Activated CD8-positive, alpha-beta memory T cell treated with anti-CD3 and anti-CD28 coated beads for 36 hours (primary cell): ENCODE measurements around the gene PTX3. TPM values are rescaled to one million over a fixed set of nuclear protein-coding genes. Genes with fewer than 3 reads are reported as not detected.

Experiments used
- CTCF ChIA-PET: fragments of 350-600 bp; sonication (Branson Sonifier 250); formaldehyde crosslinking; loops from one replicate; lab custom pipeline; 2021; ENCODE audit warnings: antibody characterized with exemption; lab: Charles Lee
- POLR2A ChIA-PET: fragments of 350-600 bp; sonication (Branson Sonifier 250); formaldehyde crosslinking; loops from one replicate; lab custom pipeline; 2021; ENCODE audit warnings: antibody characterized with exemption; lab: Charles Lee
- total RNA-seq, 2 experiments: library from RNA; stranded (reverse); gene quantifications; one replicate each; pipeline ENCODE4 v1.2.3, GENCODE V29; 2021

The PTX3 gene
- total RNA-seq = not detected

DNA sequence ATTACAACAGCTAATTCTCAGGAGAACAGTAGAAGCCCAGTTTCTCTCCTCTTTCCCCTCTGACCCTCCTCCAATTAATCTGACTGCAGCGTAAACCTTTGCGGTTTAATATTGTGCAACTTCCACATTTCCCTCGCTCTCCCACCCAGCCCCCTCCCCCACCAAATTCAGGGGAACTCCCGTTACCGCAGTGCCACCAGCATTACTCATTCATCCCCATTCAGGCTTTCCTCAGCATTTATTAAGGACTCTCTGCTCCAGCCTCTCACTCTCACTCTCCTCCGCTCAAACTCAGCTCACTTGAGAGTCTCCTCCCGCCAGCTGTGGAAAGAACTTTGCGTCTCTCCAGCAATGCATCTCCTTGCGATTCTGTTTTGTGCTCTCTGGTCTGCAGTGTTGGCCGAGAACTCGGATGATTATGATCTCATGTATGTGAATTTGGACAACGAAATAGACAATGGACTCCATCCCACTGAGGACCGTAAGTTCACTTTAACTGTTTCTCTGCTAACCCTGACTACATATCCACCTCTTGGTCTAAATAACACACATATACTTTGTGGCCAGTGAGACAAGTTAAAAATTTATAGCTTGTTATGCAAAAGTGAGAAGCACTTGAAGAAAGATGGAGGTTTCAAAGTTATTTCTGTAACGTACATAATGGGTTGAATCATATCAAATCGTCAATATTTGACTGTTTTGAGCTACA is at the start of gene PTX3:
Gene PTX3, plus strand, starts transcription at position 268 of the 709 bp plus-strand sequence. Its CDS starts 84 bp downstream, at position 352.
- ChIA-PET POLR2A (no interaction called here), CTCF (no interaction called here)

DNA sequence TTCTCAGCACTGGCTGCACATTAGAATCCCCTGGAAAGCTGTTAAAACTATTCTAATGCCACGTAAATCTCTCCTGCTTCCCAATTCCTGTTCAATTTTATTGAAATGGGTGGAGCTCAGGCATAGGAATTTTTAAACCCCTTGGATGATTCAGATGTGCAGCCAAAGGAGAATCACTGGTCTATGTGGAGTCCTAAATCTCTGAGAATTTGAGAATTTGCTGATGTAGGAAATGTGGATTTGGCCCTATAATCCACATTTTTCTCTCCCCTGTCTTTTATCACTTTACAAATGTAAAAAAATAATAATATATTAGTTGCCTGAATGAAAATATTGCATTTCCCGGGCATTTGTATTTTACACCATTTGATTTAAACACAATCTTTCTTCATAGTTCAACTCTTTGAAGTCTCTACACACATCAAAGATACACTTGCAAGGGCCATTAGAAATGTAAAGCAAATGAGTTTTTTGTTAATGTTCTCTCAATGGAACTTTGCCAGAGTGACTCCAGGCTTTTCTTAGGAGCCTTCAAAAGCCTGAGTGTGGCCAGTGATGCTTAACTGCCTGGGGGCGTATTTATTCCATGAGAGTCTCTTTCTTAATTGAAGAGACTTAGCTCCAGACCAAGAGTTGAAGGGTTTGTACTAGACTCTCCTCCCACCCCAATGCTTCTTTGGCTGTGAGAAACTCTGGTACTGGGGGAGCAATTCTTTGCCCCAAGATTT is 48.8 kb upstream of the PTX3 start:
- ChIA-PET POLR2A (no interaction called here), CTCF (no interaction called here)

DNA sequence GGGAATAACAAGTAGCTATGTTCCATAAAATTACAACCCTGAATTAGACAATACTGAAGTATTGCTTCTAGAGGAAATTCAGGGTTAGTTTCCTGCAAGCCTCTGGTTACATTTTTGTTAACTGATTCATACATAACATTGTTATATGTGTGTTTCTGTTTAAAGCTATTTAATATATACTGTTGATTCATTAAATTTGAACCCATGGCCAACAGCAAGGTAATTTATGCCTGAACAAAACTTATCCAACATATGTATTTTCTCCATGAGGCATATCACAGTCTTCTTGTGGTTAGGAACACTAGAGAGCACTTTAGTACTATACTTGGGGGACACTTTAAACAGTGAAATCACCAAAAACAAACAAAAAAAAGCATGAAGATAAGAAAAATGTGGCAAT is 47.7 kb upstream of the PTX3 start:
- ChIA-PET POLR2A (no interaction called here), CTCF (no interaction called here)

DNA sequence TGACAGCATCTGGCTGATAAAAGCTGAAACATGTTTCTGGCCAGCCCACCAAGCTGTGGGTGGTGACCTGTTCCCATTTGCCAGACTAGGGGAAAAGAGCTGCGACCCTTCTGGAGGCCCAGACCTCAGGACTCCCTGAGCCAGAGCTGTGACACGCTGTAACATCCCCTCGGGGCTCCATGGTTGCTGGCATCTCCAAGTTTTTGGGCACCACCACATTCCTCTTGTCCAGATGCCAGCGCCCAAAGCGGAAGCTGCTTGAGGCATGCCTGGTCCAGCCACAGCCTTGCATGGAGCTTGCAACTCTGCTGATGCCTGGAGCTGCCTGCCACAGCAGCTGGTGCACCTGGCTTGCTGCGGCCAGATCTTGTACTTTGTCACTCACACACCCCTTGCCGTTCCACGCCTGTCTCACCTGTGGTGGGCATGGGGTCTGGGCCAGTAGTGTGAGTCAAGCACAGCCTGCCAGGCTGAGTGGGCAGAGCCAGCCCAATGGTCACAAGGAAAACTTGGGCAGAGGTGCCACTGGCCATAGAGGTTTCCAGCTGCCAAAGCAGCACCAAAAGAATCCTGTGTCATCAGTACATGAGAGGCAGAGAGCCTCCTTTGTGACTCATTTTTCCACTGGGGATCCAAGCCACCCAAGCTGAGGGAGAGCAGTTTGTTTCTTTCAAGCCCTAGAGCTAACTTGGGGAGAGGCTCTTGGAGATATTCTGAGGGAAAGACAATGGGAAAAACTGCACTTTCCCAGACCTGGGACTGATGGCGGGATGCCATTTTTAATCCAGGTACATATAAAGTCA is 45.7 kb upstream of the PTX3 start:
- POLR2A ChIA-PET = no interaction called here
- CTCF ChIA-PET = interaction anchor here (0.6 kb wide), 1 partner anchor 1143 kb away, joined by 4 read pairs; no protein-coding TSS in a partner anchor

DNA sequence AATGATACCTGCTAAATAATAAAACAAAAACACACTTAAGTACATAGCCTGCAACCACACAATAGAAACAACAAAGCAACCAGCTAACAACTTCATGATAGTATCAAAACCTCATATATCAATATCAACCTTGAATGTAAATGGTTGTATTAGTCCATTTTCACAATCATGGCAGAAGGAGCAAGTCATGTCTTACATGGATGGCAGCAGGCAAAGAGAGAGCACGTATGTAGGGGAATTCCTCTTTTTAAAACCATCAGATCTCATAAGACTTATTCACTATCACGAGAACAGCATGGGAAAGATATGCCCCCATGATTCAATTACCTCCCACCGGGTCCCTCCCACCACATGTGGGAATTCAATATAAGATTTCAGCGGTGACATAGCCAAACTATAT is 44.5 kb upstream of the PTX3 start:
- POLR2A ChIA-PET = no interaction called here
- CTCF ChIA-PET = no interaction called here

DNA sequence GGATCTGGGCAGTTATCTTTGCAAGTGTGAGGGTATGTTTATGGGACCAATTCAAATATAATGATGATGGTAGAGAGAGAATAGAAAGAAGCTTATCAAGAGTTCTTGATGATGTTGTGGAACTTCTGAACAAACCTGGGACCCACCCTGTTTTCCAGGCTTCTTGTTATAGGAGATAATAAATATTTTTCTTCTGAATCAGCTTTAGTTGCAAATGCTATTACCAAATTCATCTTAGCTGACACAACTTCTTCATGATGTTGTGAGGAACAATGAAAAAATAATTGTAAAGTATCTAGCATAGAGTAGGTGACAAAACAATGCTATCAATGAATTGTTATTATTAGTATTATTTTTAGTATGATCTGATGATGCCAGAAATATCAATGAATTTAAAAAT is 43.5 kb upstream of the PTX3 start:
- ChIA-PET CTCF (interaction anchor here (0.6 kb wide), 1 partner anchor 95 kb away, joined by 3 read pairs; no protein-coding TSS in a partner anchor), POLR2A (no interaction called here)

DNA sequence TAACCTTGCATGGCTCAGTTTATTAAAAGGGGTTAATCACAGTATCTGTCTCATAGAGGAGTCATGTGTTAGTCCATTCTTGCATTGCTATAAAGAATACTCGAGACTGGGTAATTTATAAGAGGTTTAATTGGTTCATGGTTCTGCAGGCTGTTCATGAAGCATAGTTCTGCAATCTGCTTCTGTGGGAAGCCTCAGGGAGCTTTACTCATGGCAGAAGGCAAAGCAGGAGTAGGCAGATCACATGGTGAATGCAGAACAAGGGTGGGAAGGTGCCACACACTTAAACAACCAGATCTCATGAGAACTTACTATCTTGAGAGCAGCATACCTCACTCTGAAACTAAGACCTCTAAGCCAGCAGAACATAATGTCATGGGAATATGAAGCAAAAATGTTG is 42.2 kb upstream of the PTX3 start:
- POLR2A ChIA-PET = no interaction called here
- CTCF ChIA-PET = no interaction called here

DNA sequence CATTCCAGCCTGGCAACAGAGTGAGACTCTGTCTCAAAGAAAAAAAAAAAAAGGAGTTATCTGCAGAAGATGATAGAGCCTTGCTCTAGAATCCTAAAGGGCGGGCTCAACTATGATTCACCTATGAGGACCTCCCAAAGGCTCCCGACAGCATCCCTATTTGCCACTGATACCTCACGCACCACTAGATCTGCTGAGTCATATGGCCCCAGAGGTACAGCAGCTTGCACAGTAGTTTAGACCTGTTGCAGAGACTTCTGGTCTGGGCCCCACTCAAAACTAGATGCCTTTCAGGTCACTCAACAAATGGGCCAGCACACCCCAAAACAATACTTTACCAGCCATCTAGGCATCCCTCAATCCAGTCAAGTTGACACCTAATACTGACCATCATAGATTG is 38.1 kb upstream of the PTX3 start:
- CTCF ChIA-PET = no interaction called here
- POLR2A ChIA-PET = no interaction called here

DNA sequence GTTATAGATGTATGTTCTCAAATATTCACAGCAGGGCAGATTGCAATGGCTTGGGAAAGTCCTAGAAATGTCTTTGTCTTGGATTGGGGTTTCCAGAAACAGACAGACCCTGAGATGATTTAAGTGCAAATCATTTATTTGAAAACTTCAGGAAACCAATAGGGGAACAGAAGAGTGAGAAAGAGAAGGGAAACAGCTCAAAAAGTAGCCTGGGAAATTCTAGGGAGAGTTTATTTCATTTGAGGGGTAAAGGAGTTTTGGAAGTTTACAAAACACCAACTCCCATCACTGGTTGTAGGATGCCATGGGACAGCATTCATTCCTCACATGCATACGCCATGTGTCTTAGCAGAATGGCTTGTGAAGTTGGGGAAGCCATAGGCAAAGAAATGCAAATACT is 32.3 kb upstream of the PTX3 start:
- ChIA-PET POLR2A (no interaction called here), CTCF (no interaction called here)

DNA sequence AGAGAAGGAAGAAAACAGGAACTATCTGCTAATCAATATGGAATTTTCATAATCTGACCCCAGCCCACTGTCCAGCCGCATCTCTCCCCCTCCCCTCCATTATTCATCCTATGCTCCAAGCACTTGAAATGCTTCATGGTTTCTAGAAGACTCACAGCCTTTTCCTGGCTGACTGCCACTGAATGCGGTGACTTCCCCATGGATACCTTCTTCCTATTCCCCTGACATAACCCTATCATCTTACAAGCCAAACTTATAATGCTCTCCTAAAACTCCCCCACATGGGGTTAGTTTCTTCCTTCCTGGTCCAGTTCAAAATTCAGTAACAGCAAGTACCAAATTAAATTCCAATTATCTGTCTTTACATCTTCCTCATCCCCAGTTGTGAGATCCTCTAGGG is 31.2 kb upstream of the PTX3 start:
- CTCF ChIA-PET = no interaction called here

DNA sequence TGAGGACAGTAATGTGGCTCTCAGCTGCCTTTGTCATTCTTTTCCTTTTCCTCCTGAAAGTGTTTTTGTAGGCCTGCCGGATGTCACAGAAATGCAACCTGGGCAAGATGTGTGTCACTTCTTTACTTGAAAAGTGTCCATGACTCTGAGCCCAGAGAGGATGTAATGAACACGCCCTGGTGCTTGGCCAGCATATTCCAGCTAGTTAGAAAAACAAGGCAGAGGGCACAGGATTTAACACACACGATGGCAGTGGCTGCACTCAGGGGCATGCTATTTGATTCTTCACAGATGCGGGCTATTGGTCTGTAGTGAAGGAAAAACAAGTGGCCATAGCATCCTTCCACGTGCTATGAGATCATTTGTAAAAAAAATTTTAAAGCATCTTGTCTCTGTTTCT is 30.3 kb upstream of the PTX3 start:
- ChIA-PET POLR2A (no interaction called here), CTCF (no interaction called here)

More for the DNA sequence above, 31.2 kb upstream of the PTX3 start:
- POLR2A ChIA-PET = no interaction called here

DNA sequence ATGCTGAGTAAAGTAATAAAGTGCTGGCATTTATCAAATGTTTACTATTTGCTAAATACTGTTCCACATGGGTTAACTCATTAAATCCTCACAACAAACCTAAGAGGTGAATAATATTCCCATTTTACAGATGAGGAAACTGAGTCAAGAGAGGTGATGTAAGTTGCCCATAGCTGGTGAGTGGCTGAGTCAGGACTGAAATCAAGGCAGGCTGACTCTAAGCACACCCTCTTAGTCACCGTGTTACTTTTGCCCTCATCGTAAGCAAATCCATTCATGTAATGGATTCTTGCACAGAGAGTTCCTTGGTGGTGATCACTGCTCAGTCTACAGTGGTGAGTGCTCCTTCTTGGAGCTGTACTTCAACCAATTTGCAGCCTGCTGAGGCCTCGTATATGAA is 28.9 kb upstream of the PTX3 start:
- POLR2A ChIA-PET = no interaction called here

DNA sequence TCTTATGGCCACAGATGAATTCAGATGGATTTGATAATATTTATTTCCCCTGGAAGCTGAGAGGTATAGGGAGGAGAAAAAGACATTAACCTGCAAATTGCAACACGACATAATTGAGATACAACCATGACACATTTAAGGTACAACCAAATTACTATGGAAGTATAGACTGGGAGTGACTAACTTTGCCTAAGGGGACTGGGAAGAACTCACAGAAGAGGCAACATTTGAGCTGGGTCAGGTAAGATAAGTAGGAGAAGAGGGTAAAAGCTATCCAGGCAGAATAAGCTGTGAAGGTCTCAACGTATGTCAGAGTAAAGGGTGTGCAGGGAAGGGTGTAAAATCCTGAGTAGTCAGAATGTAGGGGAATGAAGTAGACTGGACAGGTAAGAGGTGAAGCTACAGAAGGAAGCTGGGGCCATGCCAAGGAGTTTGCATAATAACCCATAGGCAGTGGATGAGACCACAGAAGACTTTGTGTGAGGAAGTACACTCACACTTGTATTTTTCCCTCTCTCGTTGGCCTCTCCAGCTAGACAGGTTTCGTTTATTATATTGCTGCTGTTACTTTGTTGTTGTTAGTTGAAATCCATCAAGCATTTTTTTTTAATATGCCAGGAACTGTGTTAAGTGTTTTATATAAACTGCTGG is 28.0 kb upstream of the PTX3 start:
- POLR2A ChIA-PET = no interaction called here
- CTCF ChIA-PET = no interaction called here

More for the DNA sequence above, 28.9 kb upstream of the PTX3 start:
- CTCF ChIA-PET = no interaction called here

DNA sequence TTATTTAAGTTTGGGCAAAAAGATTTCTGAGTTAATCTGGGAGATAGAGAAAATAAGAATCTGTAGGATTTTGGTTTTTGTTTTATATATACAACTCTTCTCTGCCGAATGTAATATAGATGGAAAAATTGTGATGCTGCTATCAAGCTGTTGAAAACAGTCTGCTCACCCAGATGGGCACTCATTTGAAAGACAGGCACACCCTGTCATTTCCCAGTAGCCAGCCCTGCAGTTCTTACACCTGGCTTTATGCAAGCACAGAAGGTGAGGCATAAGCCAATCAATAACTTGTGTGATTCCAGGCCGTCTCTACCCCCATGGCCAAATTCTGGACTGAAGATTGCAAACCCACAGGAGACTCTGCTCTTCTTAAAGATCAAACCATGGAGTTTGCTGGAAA is 27.1 kb upstream of the PTX3 start:
- ChIA-PET POLR2A (no interaction called here), CTCF (no interaction called here)

DNA sequence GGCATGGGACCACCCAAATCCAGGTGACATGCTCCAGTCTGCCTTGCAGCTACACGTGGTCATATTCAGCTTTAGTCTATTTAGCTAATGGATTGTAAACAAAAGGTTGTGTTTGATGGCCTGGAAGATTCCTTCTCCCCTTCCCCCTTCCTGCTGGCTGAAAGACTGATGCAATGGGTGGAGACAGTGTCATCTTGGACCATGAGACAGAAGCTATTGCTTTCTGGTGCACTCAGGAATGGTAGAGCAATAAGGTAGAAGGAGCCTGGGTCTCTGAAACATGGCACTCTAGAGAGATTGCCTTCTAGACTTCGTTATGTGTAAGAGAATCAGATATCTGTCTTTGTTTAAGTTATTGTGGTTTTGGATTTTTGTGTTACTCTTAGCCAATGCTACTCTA is 25.7 kb upstream of the PTX3 start:
- POLR2A ChIA-PET = no interaction called here
- CTCF ChIA-PET = no interaction called here

DNA sequence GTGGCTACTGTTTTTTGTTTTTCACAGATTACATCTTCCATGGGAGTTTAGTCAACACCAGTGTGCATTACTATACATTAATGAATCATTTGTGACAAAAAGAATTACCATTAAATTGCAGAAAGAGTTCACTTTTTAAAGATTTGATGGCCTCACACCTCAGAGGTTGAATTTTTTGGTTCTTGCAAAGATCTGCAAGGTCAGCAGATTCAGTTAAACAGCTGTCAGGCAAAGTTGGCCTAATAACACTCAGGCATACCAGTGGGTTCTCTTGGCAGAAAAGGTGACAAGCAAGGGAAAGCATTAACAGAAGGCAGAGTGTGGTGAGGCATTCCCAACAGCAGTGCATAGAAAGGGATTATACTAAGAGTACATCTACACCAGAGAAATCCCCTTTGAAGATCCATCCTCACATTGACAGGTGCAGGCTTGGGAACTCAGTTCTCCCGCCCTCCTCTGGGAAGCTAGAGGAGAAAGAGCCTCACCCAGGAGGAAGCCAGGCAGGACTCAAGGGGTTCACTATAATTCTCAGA is 24.3 kb upstream of the PTX3 start:
- POLR2A ChIA-PET = no interaction called here
- CTCF ChIA-PET = no interaction called here

DNA sequence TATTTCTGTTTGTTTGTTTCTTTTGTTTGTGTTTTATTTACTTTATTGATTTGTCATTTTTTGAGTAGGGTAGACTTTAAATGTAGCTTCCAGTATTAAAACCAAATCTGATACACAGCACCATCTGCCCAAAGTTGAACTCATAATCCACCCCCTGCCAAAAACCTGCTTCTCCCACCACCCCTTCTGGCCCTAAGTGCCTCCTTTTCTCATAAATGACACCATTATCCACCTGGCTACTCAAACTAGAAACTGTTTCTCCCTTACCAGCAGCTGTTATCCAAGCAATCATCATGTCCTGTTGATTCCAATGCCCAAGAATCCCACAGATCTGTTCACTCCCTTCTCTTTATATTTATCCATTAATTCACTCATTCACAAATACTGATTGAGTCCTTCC is 21.8 kb upstream of the PTX3 start:
- ChIA-PET CTCF (no interaction called here), POLR2A (no interaction called here)

DNA sequence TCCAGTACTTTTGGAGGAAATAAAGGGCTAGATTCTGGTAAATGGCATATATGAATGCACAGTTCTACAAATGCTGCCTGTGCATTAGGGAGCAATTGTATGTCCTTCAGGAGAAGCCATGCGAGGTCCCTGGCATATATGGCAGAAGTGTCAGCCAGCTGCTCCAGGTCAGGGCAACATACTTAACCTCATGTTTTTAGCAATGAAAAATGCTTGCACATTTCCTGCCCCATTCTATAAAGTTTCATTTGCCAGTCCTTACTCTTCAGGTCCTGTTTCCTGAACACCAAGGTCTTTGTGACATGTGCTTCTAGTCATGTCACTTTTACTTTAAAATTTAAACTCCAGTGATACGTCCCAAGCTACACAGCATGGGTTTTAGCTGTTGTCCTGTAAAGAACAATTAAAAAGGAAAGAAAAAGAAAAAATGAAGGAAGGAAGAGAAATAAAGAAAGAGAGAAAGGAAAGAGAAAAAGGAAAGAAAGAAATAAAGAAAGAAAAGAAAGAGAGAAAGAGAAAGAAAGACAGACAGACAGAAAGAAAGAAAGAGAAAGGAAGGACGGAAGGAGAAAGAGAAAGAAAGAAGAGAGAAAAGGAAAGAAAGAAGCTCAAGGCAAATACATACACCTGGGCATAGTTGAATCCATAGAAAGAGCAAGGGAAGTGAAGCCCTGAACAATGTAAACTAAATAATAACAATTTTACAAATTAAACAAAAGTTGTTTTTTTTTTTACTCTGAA is 20.1 kb upstream of the PTX3 start:
- CTCF ChIA-PET = no interaction called here
- POLR2A ChIA-PET = no interaction called here

DNA sequence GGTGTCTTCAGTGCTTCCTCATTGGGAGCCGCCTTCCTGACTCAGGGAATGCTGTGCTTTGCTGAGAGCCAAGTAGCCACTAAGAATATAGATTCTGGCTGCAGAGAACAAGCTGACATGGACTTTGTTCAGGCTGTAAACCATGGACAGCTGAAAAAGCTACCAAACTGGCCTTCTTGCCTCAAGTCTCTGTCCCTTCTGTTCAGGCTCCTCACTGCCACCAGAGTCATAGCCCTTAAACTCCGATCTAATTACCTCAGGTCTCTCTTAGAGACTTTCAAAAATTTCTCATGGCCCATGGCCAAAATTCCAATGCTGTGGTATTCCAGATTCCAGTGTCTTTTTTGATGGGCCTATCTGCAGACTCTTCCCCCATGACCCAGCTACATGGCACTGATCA is 19.4 kb upstream of the PTX3 start:
- CTCF ChIA-PET = no interaction called here
- POLR2A ChIA-PET = no interaction called here
